HG03139 (cell line): ENCODE data around the gene PLAC9.

Experiments
- ATAC-seq: cut with Tn5 transposase; IDR thresholded peaks from one replicate; pipeline ENCODE4 v1.9.1; 2021; ENCODE audit not compliant: unreplicated experiment

Gene PLAC9

DNA sequence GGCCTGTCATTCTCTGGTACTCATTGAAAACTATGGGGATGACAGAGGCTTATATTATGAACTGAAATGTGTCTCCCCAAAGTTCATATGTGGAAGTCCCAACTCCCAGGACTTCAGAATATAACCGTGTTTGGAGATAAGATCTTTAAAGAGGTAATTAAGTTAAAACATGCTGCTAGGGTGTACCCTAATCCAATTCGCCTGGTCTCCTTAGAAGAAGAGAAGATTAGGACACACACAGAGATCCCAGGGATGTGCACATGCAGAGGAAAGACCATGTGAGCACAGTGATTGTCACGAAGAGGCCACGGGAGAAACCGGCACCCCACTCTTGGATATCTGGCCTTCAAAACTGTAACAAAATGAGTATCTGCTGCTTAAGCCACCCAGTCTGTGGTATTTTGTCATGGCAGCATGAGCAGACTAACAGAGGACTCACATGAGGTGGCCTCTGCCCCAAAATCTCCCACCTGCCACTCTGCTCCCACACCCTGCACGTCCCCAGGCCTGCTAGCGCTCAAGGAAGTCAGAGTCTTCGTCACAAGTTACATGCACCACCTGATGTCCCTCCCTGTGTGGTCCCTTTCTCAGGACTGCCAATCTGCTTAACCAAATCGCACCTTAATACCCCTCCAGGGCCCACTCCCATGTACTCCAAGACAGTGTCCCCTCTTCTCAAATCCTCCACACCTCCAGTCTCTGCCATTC lies 26.8 kb downstream of the PLAC9 start:
- no peak for ATAC-seq

GRCh38 chr10:80160361-80161320 lies 28.1 kb downstream of the PLAC9 start:
- no peak for ATAC-seq

GRCh38 chr10:80161321-80162083 lies 29.0 kb downstream of the PLAC9 start:
- ATAC-seq: no peak

GRCh38 chr10:80163741-80164341 lies 31.3 kb downstream of the PLAC9 start:
- ATAC-seq: no peak

GRCh38 chr10:80164596-80164995 lies 32.1 kb downstream of the PLAC9 start:
- ATAC-seq: no peak

- no peak for ATAC-seq
Measured at GRCh38 chr10:80165173-80165572, 32.6 kb downstream of the PLAC9 start.

DNA sequence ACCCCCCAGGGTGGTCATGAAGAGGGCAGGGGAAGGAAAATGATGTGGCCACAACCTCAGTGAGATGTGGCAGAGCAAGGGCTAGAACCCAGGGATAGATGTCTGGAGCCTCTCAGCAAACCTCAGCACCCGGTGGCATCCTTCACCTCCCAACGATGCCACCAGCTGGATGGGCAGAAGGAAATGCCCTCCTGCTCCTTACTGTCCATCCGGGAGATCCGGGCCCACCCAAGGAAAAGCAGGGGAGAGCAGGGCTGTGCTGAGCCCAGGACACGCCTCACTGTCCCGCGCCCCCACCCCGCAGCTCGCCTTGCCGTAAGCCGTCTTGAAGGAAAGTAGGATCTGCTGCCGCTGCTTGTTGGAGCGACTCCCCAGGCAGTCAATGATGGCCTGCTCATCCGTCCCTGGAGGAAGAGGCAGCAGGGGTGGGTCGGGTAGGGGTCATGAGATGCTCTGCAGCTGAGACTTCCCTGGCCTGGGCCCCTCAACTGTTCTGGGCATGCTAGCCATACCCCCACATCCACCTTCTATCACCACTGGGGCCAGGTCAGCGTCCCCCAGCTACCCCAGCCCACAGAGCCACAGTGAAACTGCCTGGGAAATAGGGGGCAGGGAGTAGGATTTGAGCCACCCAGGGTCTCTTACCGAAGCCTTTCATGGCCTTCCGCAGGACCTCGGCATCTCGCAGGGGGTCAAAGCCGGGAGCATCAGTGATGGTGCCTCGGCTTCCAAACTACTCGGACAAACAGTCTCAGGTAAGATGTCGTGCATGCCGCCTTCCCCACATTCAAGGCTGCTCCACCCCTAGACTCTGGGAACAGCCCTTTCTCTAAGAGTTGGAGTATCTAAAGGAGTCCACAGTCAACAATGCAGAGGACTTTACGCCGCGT lies 34.3 kb downstream of the PLAC9 start:
- no peak for ATAC-seq

GRCh38 chr10:80167471-80168161 lies 35.1 kb downstream of the PLAC9 start:
- no peak for ATAC-seq

GRCh38 chr10:80168162-80168511 lies 35.6 kb downstream of the PLAC9 start:
- ATAC-seq: no peak

GRCh38 chr10:80168679-80169380 lies 36.3 kb downstream of the PLAC9 start:
- ATAC-seq: no peak

DNA sequence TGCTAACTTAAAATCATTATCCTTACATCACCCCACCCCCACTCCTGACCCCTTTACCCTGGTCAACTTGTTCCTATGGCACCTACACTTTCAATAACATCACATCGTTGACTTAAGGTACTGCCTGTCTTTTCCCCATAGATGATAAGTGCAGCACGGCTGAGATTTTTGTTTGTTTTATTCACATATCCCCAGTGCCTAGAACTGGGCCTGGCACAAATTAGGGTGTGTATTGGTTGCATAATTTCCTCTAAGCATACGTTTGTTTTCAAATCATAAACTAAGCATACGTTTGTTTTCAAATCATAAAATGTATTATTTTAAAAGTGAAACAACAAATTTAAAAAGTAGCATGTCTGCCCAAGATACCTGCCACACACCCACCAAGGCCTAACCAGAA lies 37.5 kb downstream of the PLAC9 start:
- ATAC-seq: no peak

GRCh38 chr10:80170641-80171040 lies 38.1 kb downstream of the PLAC9 start:
- no peak for ATAC-seq

GRCh38 chr10:80171248-80171660 lies 38.7 kb downstream of the PLAC9 start:
- ATAC-seq: no peak

- ATAC-seq: no peak
Measured at GRCh38 chr10:80172896-80173295, 40.4 kb downstream of the PLAC9 start.

GRCh38 chr10:80173466-80173865 lies 40.9 kb downstream of the PLAC9 start:
- ATAC-seq: no peak

- no peak for ATAC-seq
Measured at GRCh38 chr10:80174641-80175395, 42.3 kb downstream of the PLAC9 start.

GRCh38 chr10:80176526-80176925 lies 44.0 kb downstream of the PLAC9 start:
- no peak for ATAC-seq
